GM19023 (cell line): ENCODE data around the gene CEP250.

Experiments used
- ATAC-seq: cut with Tn5 transposase; IDR thresholded peaks from one replicate; pipeline ENCODE4 v1.9.1; 2021; ENCODE audit warnings: mild to moderate bottlenecking, moderate library complexity; ENCODE audit not compliant: unreplicated experiment

Gene CEP250

GRCh38 chr20:35558451-35558850 is 103.1 kb downstream of the CEP250 start:
- no peak for ATAC-seq

DNA sequence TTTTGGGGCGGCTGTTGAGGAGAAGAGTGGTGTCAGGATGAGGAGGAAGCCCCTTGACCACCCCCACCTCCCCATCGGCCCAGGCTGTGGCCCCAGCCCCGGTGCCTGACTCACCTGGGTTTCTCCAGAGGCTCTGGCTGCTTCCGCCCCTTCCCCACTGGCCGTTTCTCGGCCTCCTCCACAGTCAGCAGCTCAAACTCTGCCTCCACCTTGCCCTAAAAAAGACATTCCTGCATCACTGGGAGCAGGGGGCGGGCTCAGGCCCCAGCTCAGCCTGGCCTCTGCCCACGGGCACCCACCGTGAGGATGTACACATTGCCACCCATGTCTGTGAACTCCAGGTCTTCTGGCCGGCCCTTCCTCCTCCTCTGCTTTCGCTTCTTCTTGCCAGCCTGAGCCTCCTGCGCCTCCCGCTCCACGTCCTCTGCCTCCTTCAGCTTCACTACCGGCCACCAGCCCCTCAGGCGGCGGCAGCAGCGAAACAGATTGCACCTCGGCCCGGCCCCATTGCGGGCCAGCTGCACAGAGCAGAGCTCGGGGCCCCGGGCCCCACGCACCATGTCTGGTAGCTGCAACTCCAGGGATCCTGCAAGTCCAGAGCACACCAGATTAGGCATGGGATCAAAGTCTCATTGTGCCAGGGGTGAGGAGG is 103.8 kb downstream of the CEP250 start:
- no peak for ATAC-seq

DNA sequence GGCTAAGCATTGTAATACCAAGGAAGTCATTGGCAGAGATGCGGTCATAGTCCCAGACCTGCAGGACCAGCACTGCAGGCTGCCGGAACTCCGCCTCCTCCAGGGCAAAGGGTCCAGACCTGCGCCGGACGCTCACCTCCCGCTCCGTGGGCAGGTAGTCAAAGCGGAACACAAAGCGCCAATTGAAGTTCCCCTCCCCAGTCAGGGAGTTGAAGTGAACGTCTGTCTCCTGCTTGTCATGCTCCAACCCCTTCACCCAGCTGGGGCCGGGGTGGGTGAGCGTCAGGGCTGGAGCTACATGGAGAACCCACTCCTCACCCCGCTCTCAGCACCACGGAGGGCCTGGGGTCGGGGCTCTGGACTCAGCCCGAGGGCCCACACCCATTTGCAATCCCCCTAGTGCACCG is 104.7 kb downstream of the CEP250 start:
- no peak for ATAC-seq

DNA sequence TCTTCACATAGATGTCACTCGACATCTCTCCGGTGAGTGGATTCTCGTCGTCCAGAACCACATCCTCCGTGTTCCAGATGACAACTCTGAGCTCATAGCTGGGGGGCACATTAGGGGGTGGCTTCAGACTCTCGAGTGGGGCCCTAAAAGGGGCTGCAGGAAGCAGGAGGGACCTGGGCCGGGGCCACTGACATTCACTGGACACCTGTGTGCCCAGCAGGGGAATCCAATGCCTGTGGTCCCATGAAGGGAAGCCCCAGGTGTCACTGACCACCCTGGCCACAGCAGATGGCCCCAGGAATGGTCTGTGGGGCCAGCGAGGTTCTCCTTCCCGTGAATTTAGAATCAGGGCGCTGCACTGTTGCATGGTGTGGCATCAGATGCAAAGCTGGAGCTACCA is 105.1 kb downstream of the CEP250 start:
- no peak for ATAC-seq

DNA sequence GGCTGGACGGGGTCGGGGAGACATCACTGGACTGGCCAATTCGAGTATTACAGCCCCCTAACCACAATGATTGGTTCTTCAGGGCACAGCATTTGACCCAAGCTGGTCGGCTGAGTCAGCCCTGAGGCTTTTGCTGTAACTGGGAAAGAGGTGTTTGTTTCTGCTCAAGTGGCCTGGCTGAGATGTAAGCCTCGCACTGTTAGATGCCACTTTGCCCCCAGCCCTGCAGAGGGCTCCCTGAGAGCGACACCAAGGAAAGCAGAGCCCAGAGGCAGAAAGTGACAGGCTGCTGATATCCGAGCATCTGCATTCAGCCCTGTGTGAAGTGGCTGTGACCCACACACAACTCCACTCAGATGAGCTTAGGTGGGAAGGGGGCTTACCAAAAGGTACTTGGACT is 105.9 kb downstream of the CEP250 start:
- ATAC-seq, result no peak

DNA sequence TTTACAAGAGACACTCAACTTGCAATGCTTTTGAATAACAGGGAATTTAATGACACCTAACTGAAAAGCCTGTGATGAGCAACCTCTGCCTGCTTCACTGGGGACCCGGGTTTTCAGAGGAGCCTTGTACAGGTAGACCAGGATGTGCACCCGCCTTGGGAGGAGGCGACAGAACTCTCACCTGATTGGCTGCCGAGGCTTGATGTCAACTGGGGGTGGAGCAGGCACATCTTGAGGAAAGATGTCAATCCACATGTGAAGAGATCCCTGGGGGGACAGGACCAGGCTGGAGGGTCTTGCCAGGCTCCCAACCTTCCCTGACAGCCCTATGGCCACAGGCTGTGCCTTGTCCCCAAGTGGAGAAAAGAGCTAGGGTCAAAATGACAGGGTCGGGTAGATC is 106.3 kb downstream of the CEP250 start:
- no peak for ATAC-seq

DNA sequence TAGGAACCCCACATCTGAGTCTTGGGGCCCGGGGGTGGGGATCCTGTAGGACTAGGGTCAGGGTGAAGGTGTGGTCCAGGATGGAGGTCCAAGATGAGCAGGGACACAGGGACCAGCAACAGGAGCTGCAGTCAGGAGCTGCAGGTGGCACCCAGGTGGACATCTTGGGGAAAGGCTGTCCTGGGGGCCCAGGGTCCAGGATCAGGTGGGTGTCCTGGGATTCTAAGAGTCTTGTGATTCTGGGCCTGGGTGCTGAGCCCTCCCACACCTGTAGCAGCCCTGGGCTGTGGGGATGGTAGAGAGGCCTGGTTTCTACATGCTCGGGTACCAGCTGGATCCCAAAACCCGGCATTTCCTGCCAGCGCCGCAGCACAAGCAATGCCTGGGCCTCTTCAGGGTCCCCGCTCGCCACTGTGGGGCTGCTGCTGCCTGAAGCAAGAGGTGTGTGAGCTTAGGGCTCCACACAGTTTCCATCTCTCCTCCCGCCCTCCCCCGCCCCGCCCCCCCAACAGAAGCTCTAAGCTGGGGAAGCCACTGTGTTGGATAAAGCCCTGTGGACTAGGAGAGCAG is 107.2 kb downstream of the CEP250 start:
- no peak for ATAC-seq

- no peak for ATAC-seq
Observed at GRCh38 chr20:35563834-35564233, 108.4 kb downstream of the CEP250 start.

GRCh38 chr20:35564905-35565304 is 109.5 kb downstream of the CEP250 start:
- ATAC-seq, result no peak

GRCh38 chr20:35568645-35569044 is 113.2 kb downstream of the CEP250 start:
- ATAC-seq, result no peak
